Measurements from ENCODE around the gene OTOA.

DNA sequence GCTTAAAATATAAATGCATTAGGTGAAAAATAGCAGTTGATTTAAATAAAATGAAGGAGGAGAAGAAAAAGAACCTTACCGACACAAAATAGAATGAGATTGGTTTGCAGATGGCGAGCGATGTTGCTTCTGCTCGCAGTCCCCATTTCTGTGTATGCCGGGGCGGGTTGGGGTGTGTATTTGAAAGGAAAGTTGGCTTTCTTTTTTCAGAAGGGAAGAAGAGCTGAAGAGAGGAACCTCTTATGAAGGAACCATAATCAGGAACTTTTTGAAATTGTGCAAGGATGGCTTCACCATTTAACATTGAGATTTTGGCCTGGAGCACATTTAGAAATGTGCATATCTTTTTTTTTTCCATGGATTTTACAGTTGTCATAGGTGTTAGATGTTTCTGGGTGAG lies 11.3 kb upstream of the OTOA start, which contains the start of gene IGSF6:
- TF ChIP-seq, protein P1, sequence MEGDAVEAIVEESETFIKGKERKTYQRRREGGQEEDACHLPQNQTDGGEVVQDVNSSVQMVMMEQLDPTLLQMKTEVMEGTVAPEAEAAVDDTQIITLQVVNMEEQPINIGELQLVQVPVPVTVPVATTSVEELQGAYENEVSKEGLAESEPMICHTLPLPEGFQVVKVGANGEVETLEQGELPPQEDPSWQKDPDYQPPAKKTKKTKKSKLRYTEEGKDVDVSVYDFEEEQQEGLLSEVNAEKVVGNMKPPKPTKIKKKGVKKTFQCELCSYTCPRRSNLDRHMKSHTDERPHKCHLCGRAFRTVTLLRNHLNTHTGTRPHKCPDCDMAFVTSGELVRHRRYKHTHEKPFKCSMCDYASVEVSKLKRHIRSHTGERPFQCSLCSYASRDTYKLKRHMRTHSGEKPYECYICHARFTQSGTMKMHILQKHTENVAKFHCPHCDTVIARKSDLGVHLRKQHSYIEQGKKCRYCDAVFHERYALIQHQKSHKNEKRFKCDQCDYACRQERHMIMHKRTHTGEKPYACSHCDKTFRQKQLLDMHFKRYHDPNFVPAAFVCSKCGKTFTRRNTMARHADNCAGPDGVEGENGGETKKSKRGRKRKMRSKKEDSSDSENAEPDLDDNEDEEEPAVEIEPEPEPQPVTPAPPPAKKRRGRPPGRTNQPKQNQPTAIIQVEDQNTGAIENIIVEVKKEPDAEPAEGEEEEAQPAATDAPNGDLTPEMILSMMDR (IDR thresholded peaks at IDR 0.05): no peak
- no peak for TF ChIP-seq EP300 (IDR thresholded peaks at IDR 0.05; ENCODE audit: low read depth)

Measured in transverse colon (tissue), 3 donors.